Measurements from ENCODE around the gene TSPAN5. TPM values are rescaled to one million over a fixed set of nuclear protein-coding genes. Genes with fewer than 3 reads are reported as not detected.

The TSPAN5 gene
- total RNA-seq, 1 donor from 2014 or later = 25.0 TPM

- TF ChIP-seq CTCF (conservative IDR thresholded peaks at IDR 0.05) = no peak
- DNase-seq (ENCODE audit: low read depth, low spot score) = no peak
- Mint-ChIP-seq H3K4me3 (no peak overlapping the region), H3K27me3 (ENCODE audit: low read depth) (no peaks in the 10 kb centered on the region), H3K36me3 (ENCODE audit: low read depth) (peaks cover 12% of the 10 kb centered on the region), H3K4me1 (peaks cover 47% of the 10 kb centered on the region), H3K9me3 (peaks cover 4% of the 10 kb centered on the region), H3K27ac (ENCODE audit: unreplicated experiment) (peak overlapping the region; percentile 44)
Measured at GRCh38 chr4:98555798-98556445, 102.5 kb downstream of the TSPAN5 start.

GRCh38 chr4:98546910-98547594, 111.4 kb downstream of the TSPAN5 start:
- Mint-ChIP-seq H3K4me1 (peaks cover 22% of the 10 kb centered on the region), H3K36me3 (ENCODE audit: low read depth) (peaks cover 12% of the 10 kb centered on the region), H3K4me3 (no peak overlapping the region), H3K9me3 (peaks cover 9% of the 10 kb centered on the region), H3K27ac (ENCODE audit: unreplicated experiment) (peak overlapping the region; percentile 54), H3K27me3 (ENCODE audit: low read depth) (no peaks in the 10 kb centered on the region)
- TF ChIP-seq CTCF (conservative IDR thresholded peaks at IDR 0.05) = no peak
- no peak for DNase-seq (ENCODE audit: low read depth, low spot score)

GRCh38 chr4:98544818-98545414, 113.5 kb downstream of the TSPAN5 start:
- H3K4me1 Mint-ChIP-seq = peaks cover 30% of the 10 kb centered on the region
- H3K36me3 Mint-ChIP-seq (ENCODE audit: low read depth) = no peaks in the 10 kb centered on the region
- H3K27ac Mint-ChIP-seq (ENCODE audit: unreplicated experiment) = no peak overlapping the region
- H3K27me3 Mint-ChIP-seq (ENCODE audit: low read depth) = no peaks in the 10 kb centered on the region
- DNase-seq (ENCODE audit: low read depth, low spot score) = no peak
- no peak overlapping the region for H3K4me3 Mint-ChIP-seq
- peaks cover under 1% of the 10 kb centered on the region for H3K9me3 Mint-ChIP-seq
- no peak for TF ChIP-seq CTCF (conservative IDR thresholded peaks at IDR 0.05)

GRCh38 chr4:98544141-98544817, 114.1 kb downstream of the TSPAN5 start:
- DNase-seq (ENCODE audit: low read depth, low spot score) = no peak
- Mint-ChIP-seq H3K4me3 (no peak overlapping the region), H3K4me1 (peaks cover 30% of the 10 kb centered on the region), H3K36me3 (ENCODE audit: low read depth) (no peaks in the 10 kb centered on the region), H3K27me3 (ENCODE audit: low read depth) (no peaks in the 10 kb centered on the region), H3K27ac (ENCODE audit: unreplicated experiment) (peak overlapping the region; percentile 70), H3K9me3 (no peaks in the 10 kb centered on the region)
- no peak for TF ChIP-seq CTCF (conservative IDR thresholded peaks at IDR 0.05)

- no peaks in the 10 kb centered on the region for H3K27me3 Mint-ChIP-seq (ENCODE audit: low read depth)
- H3K4me1 Mint-ChIP-seq = peaks cover 26% of the 10 kb centered on the region
- no peak for TF ChIP-seq CTCF (conservative IDR thresholded peaks at IDR 0.05)
- DNase-seq (ENCODE audit: low read depth, low spot score) = no peak
- H3K4me3 Mint-ChIP-seq = no peak overlapping the region
- no peaks in the 10 kb centered on the region for H3K9me3 Mint-ChIP-seq
- peaks cover 5% of the 10 kb centered on the region for H3K36me3 Mint-ChIP-seq (ENCODE audit: low read depth)
- no peak overlapping the region for H3K27ac Mint-ChIP-seq (ENCODE audit: unreplicated experiment)
Measured at GRCh38 chr4:98542011-98542410, 116.4 kb downstream of the TSPAN5 start.
